ENCODE results near the gene TMEM59.

TMEM59 gene

GRCh38 chr1:54084794-54085193, 31.8 kb upstream of the TMEM59 start:
- H3K27ac ChIP-seq (ENCODE audit: extremely low read depth, low read depth, low read length), result no peak overlapping the region
- ChIA-PET CTCF (interaction anchor here (0.6 to 1.7 kb wide), 4 partner anchors 11 to 125 kb away, joined by 3 to 9 read pairs (median 3); no protein-coding TSS in a partner anchor), POLR2A (no interaction called here)
- no peak for TF ChIP-seq ZNF555 (tag by site-specific recombination; conservative IDR thresholded peaks at IDR 0.05)
- no peak for TF ChIP-seq ZNF785 (tag by site-specific recombination; IDR thresholded peaks at IDR 0.05)
- TF ChIP-seq ZNF280C (tag by site-specific recombination; IDR thresholded peaks at IDR 0.05), result no peak
- TF ChIP-seq ZBTB10 (tag by site-specific recombination; IDR thresholded peaks at IDR 0.05), result no peak
- no peak for TF ChIP-seq ZNF600 (tag by site-specific recombination; IDR thresholded peaks at IDR 0.05)
- no peak for TF ChIP-seq KLF16 (tag by site-specific recombination; IDR thresholded peaks at IDR 0.05)
- no peak for TF ChIP-seq ZNF76 (tag by site-specific recombination; IDR thresholded peaks at IDR 0.05; ENCODE audit: borderline replicate concordance, low read depth)
- no peak for TF ChIP-seq ZNF776 (tag by site-specific recombination; IDR thresholded peaks at IDR 0.05; ENCODE audit: borderline replicate concordance)
- TF ChIP-seq, protein P1, sequence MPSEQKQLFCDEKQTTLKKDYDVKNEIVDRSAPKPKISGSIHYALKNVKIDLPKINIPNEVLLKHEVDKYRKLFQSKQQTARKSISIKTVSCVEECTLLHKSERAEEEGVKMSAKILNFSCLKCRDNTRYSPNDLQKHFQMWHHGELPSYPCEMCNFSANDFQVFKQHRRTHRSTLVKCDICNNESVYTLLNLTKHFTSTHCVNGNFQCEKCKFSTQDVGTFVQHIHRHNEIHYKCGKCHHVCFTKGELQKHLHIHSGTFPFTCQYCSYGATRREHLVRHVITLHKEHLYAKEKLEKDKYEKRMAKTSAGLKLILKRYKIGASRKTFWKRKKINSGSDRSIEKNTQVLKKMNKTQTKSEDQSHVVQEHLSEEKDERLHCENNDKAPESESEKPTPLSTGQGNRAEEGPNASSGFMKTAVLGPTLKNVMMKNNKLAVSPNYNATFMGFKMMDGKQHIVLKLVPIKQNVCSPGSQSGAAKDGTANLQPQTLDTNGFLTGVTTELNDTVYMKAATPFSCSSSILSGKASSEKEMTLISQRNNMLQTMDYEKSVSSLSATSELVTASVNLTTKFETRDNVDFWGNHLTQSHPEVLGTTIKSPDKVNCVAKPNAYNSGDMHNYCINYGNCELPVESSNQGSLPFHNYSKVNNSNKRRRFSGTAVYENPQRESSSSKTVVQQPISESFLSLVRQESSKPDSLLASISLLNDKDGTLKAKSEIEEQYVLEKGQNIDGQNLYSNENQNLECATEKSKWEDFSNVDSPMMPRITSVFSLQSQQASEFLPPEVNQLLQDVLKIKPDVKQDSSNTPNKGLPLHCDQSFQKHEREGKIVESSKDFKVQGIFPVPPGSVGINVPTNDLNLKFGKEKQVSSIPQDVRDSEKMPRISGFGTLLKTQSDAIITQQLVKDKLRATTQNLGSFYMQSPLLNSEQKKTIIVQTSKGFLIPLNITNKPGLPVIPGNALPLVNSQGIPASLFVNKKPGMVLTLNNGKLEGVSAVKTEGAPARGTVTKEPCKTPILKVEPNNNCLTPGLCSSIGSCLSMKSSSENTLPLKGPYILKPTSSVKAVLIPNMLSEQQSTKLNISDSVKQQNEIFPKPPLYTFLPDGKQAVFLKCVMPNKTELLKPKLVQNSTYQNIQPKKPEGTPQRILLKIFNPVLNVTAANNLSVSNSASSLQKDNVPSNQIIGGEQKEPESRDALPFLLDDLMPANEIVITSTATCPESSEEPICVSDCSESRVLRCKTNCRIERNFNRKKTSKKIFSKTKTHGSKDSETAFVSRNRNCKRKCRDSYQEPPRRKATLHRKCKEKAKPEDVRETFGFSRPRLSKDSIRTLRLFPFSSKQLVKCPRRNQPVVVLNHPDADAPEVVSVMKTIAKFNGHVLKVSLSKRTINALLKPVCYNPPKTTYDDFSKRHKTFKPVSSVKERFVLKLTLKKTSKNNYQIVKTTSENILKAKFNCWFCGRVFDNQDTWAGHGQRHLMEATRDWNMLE (tag by site-specific recombination; conservative IDR thresholded peaks at IDR 0.05; ENCODE audit: low read depth), result no peak
- no peak for TF ChIP-seq YY2 (tag by site-specific recombination; IDR thresholded peaks at IDR 0.05)
- no peak for TF ChIP-seq ZNF248 (tag by site-specific recombination; IDR thresholded peaks at IDR 0.05)
- no peak for TF ChIP-seq ZNF324 (tag by site-specific recombination; IDR thresholded peaks at IDR 0.05)
- no peak for TF ChIP-seq ZNF664 (tag by site-specific recombination; IDR thresholded peaks at IDR 0.05)
- no peak for TF ChIP-seq ZNF223 (tag by site-specific recombination; IDR thresholded peaks at IDR 0.05)
- TF ChIP-seq TSHZ1 (tag by site-specific recombination; IDR thresholded peaks at IDR 0.05; ENCODE audit: borderline replicate concordance), result no peak
- no peaks in the 10 kb centered on the region for H3K9me3 ChIP-seq (ENCODE audit: control insufficient read depth, insufficient read depth, low read depth, low read length)
- no peak overlapping the region for H3K4me3 ChIP-seq (ENCODE audit: low read depth, low read length)
- no peaks in the 10 kb centered on the region for H3K4me1 ChIP-seq (ENCODE audit: control insufficient read depth, insufficient read depth, low read length)
- H3K36me3 ChIP-seq (ENCODE audit: control insufficient read depth in 2 of 2, insufficient read depth in 1 of 2, low read length in 2 of 2), result peaks cover 0 to 2% of the 10 kb centered on the region in 2 experiments; a peak in 1 of 3 replicates

All from HEK293 (cell line).